ENCODE results near the gene SLC27A3. TPM values are rescaled to one million over a fixed set of nuclear protein-coding genes. Genes with fewer than 3 reads are reported as not detected.

Gene SLC27A3
- total RNA-seq, 4 donors from 2014 or later = 12.9 to 364 (median 36.7) TPM

DNA sequence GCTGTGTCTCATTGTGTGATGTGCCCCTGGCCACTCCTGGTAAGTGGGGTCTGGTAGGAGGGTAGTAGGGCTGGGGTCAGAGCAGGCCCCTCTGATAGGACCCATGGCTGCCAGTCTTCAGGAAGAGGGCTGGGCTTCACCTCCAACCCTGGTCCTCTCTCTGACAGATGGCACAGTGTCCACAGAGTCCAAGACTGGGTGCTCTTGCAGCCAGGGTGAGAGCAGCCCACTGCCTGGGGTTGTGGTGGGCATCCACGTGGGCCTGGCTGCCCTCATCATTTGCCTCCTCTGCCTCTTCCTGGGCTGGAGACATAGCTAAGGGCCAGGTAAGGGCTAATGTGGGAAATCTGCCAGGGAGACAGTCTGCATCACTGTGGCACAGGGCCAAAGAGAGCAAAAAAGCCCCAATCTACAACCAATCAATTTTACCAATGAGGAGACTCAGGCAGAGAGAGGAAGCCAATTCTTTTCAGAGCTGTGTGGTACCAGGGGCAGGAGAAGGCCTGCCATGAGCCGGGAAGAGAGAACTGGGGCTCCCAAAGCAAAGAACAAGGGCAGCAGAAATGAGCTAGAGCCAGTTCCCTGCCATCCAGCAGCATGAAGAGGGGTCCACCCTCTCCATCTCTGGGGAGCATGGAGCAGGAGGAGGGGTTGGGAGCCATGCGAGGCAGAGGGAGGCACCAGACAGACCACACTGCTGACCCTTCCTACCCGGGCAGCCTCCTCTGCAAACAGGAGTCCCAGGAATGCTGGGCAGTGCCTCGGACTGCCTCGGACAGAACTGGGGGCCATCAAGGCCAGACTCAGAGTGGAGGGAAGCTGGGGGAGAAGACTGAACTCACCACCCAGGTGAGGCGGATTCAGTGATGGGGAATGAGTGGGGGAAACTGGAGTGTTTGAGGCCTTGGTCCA is 26.8 kb downstream of the SLC27A3 start:
- no peak for TF ChIP-seq POLR2A (IDR thresholded peaks at IDR 0.05)
- TF ChIP-seq, protein P1, sequence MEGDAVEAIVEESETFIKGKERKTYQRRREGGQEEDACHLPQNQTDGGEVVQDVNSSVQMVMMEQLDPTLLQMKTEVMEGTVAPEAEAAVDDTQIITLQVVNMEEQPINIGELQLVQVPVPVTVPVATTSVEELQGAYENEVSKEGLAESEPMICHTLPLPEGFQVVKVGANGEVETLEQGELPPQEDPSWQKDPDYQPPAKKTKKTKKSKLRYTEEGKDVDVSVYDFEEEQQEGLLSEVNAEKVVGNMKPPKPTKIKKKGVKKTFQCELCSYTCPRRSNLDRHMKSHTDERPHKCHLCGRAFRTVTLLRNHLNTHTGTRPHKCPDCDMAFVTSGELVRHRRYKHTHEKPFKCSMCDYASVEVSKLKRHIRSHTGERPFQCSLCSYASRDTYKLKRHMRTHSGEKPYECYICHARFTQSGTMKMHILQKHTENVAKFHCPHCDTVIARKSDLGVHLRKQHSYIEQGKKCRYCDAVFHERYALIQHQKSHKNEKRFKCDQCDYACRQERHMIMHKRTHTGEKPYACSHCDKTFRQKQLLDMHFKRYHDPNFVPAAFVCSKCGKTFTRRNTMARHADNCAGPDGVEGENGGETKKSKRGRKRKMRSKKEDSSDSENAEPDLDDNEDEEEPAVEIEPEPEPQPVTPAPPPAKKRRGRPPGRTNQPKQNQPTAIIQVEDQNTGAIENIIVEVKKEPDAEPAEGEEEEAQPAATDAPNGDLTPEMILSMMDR (IDR thresholded peaks at IDR 0.05) = no peak
- Histone ChIP-seq H3K4me3 (no peak overlapping the region), H3K27me3 (no peaks in the 10 kb centered on the region), H3K4me1 (no peaks in the 10 kb centered on the region), H3K27ac (no peak overlapping the region), H3K9me3 (no peaks in the 10 kb centered on the region), H3K36me3 (no peaks in the 10 kb centered on the region)
- intact Hi-C loops (cut with DNase I; ENCODE audit: low total_unique reads) = no loop called here
- DNase-seq = no peak

DNA sequence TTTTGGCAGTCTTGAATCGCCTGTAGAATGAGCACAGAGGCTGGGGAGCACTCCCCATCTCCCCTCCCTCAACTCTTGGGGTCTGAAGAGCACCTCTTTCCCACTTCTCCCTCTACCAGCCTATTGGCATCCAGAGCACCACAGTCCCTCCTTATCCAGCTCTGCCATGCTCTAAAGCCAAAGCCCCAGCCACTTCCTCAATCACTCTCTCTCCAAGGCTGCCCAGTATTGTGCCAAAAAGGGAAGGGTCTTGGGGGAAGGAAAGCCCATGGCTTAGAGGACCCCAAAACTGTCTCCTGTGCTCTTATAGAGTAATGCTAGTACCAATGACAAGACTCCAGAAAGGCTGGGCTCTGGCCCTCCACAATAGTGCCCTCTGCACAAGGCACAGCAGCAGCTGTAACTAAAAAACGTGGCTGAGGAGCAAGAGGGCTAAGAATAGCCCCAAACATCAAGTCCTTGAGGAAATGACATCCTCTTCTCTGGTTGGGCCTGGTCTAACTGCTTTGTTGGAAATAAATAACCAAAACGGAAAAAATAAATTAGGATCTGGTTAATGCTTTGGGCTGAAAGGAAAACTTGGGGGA is 28.4 kb downstream of the SLC27A3 start:
- Histone ChIP-seq H3K4me3 (no peak overlapping the region), H3K27ac (no peak overlapping the region), H3K27me3 (no peaks in the 10 kb centered on the region), H3K4me1 (no peaks in the 10 kb centered on the region), H3K36me3 (no peaks in the 10 kb centered on the region), H3K9me3 (no peaks in the 10 kb centered on the region)
- TF ChIP-seq POLR2A (IDR thresholded peaks at IDR 0.05) = no peak
- TF ChIP-seq, protein P1 (IDR thresholded peaks at IDR 0.05) = no peak
- intact Hi-C loops (cut with DNase I; ENCODE audit: low total_unique reads) = no loop called here
- no peak for DNase-seq

DNA sequence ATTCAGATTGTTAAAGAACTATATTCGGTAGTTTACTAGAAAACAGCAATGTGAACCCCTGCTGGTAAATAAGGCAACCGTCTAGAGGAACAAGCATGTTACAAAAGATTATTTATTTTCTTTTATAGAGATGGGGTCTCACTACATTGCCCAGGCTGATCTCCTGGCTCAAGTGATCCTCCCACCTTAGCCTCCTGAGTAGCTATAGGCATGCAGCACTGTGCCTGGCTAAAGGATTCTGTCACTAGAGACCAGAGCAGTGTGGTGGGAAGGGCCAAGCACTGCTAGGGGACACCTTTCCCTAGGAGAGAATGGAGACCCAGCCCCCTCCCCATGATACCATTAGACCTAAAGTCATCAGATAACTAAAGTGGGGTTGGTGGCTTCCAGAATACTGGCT is 28.9 kb downstream of the SLC27A3 start:
- Histone ChIP-seq H3K36me3 (no peaks in the 10 kb centered on the region), H3K4me3 (no peak overlapping the region), H3K27ac (no peak overlapping the region), H3K9me3 (no peaks in the 10 kb centered on the region), H3K27me3 (no peaks in the 10 kb centered on the region), H3K4me1 (no peaks in the 10 kb centered on the region)
- TF ChIP-seq, protein P1 (IDR thresholded peaks at IDR 0.05) = no peak
- TF ChIP-seq POLR2A (IDR thresholded peaks at IDR 0.05) = no peak
- DNase-seq = no peak
- intact Hi-C loops (cut with DNase I; ENCODE audit: low total_unique reads) = no loop called here

DNA sequence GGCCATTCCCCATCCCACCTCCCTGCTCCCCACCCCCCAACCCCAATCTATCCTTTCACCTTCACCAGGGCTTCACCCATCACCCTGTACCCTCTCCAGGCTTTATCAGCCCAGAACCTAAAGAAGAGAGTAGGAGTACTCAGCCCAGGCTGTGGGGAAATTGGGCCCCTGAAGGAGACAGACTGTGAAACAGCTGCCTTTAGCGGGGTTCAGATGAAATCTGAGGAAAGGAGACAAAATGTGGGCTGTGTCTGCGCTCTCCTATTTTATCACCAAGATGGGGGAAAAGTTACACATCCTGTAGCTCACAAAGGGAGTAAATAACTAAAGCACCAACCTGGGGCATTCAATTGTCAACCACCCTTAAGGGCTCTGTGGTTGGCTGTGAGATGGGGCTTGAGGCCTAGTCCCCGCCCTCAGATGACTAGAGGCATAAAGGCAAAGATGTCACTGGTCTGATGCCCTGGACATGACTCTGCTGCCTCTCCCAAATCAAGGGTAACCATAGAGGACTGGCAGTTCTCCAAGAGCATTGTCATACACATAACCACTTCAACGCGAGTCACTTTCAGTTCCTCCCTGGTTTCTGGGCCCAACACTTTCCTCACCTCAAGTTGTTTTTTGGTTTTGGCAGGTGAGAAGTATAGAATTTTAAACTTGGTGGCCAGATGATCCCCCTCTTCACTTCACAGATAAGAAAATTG is 30.0 kb downstream of the SLC27A3 start:
- no peak for TF ChIP-seq POLR2A (IDR thresholded peaks at IDR 0.05)
- TF ChIP-seq, protein P1 (IDR thresholded peaks at IDR 0.05) = no peak
- no peaks in the 10 kb centered on the region for H3K9me3 ChIP-seq
- no peaks in the 10 kb centered on the region for H3K4me1 ChIP-seq
- no peaks in the 10 kb centered on the region for H3K36me3 ChIP-seq
- H3K27me3 ChIP-seq = no peaks in the 10 kb centered on the region
- no peak overlapping the region for H3K27ac ChIP-seq
- DNase-seq = no peak
- intact Hi-C loops (cut with DNase I; ENCODE audit: low total_unique reads) = no loop called here
- H3K4me3 ChIP-seq = no peak overlapping the region

Measured in uterus (tissue), 4 donors.